GM12865 (cell line): Measurements from ENCODE around the gene PHF21B.

ENCODE experiments used
- DNase-seq: peaks from one replicate; pipeline ENCODE4 v3.0.0; 2010; ENCODE audit warnings: low read depth
- H3K4me3 ChIP-seq: 2 replicates; pipeline ENCODE4 v1.5.1; 2011; ENCODE audit warnings: mild to moderate bottlenecking, low read depth, low read length, control low read depth
- CTCF ChIP-seq: IDR thresholded peaks from 2 replicates; pipeline ENCODE4 v1.5.1; 2011; ENCODE audit warnings: low read length, control low read depth, low read depth, inconsistent platforms; ENCODE audit not compliant: insufficient read depth; ENCODE audit errors: missing control alignments

The PHF21B gene

GRCh38 chr22:44930016-44930710 is 79.6 kb downstream of the PHF21B start:
- DNase-seq, result no peak

GRCh38 chr22:44929359-44930015 is 80.3 kb downstream of the PHF21B start:
- no peak for TF ChIP-seq CTCF
- no peak for DNase-seq
- H3K4me3 ChIP-seq, result no peak overlapping the region

More at GRCh38 chr22:44930016-44930710, 79.6 kb downstream of the PHF21B start:
- no peak overlapping the region for H3K4me3 ChIP-seq
- no peak for TF ChIP-seq CTCF

GRCh38 chr22:44928711-44929358 is 81.0 kb downstream of the PHF21B start:
- H3K4me3 ChIP-seq, result no peak overlapping the region
- TF ChIP-seq CTCF, result no peak
- no peak for DNase-seq

- no peak for DNase-seq
- H3K4me3 ChIP-seq, result no peak overlapping the region
- no peak for TF ChIP-seq CTCF
Measured at GRCh38 chr22:44928136-44928463, 81.7 kb downstream of the PHF21B start.

GRCh38 chr22:44927463-44928135 is 82.2 kb downstream of the PHF21B start:
- no peak for TF ChIP-seq CTCF
- no peak overlapping the region for H3K4me3 ChIP-seq
- DNase-seq, result no peak

- no peak for DNase-seq
- TF ChIP-seq CTCF, result no peak
- H3K4me3 ChIP-seq, result no peak overlapping the region
Measured at GRCh38 chr22:44926491-44927415, 83.1 kb downstream of the PHF21B start.
